K562 (cell line): ENCODE measurements around the gene SP140L. TPM values are rescaled to one million over a fixed set of nuclear protein-coding genes. Genes with fewer than 3 reads are reported as not detected.
A peak's percentile ranks its signal among the peaks of the same experiment; 100 is the strongest.

Source experiments
- ATAC-seq: fragments of 200-7000 bp; cut with Tn5 transposase; 3 replicates; pipeline ENCODE4 v1.9.1; 2020; ENCODE audit warnings: moderate library complexity
- BruUV-seq: library from RNA; stranded (reverse); fragments of 400-500 nt; replicated peaks from 2 replicates; lab custom pipeline; 2021; lab: Mats Ljungman, UMichigan
- CTCF ChIA-PET: fragments of 300-600 bp; formaldehyde crosslinking; extraction: SDS; loops from one replicate; lab custom pipeline; 2021; ENCODE audit warnings: low intra/inter-chr PET ratio; lab: Yijun Ruan, JAX
- POLR2A ChIA-PET: fragments of 300-600, 350-650 bp; sonication (Branson Sonifier 250); formaldehyde crosslinking; extraction: SDS; loops from one replicate; lab custom pipeline; 2021; ENCODE audit warnings: antibody characterized with exemption, inconsistent platforms; lab: Yijun Ruan, JAX
- DNase-seq, 4 experiments: peaks; one replicate each; pipeline versions ENCODE4 v3.0.0 to v3.0.0-alpha.2; 2011 to 2018; ENCODE audit warnings: low spot score in 3 of 4, mixed read lengths in 3 of 4; ENCODE audit errors: extremely low read depth in 1 of 4
- FAIRE-seq: peaks from 2 replicates; lab custom pipeline; 2011; peaks lifted over from hg19 to GRCh38; lab: Jason Lieb, UNC
- H2AFZ ChIP-seq: 2 replicates; pipeline ENCODE4 v1.6.0; 2011; ENCODE audit warnings: low read depth, low read length, control low read depth, inconsistent platforms
- H3K27ac ChIP-seq: fragments of 200-600 bp; 3 replicates; pipeline ENCODE4 v1.8.0; 2011; ENCODE audit warnings: low read depth, mild to moderate bottlenecking, control low read depth, inconsistent platforms, low read length, moderate library complexity, mixed read lengths; ENCODE audit errors: extremely low read depth
- H3K27me3 ChIP-seq, 2 experiments: fragments of 300-600 bp in 1 of 2; 2 replicates in 1 of 2; 3 replicates in 1 of 2; pipeline versions ENCODE4 v1.6.0 to v1.8.0; 2011; ENCODE audit warnings: inconsistent platforms in 2 of 2, low read length in 2 of 2, mild to moderate bottlenecking in 1 of 2, mixed read lengths in 1 of 2, moderate library complexity in 1 of 2; ENCODE audit not compliant: control insufficient read depth in 2 of 2, insufficient read depth in 2 of 2
- H3K36me3 ChIP-seq: fragments of 300-600 bp; 3 replicates; pipeline ENCODE4 v1.8.0; 2011; ENCODE audit warnings: mild to moderate bottlenecking, low read length, inconsistent platforms; ENCODE audit not compliant: control insufficient read depth, insufficient read depth
- H3K4me1 ChIP-seq, 2 experiments: fragments of 200-600 bp in 1 of 2; replicated peaks in 1 of 2; 2 replicates in 1 of 2; 3 replicates in 1 of 2; pipeline versions ENCODE4 v1.5.1 to v1.8.0; 2011; ENCODE audit warnings: inconsistent platforms in 2 of 2, low read length in 2 of 2, mild to moderate bottlenecking in 1 of 2, mixed read lengths in 1 of 2, moderate library complexity in 1 of 2; ENCODE audit not compliant: control insufficient read depth in 2 of 2, insufficient read depth in 2 of 2
- H3K4me2 ChIP-seq: 2 replicates; pipeline ENCODE4 v1.6.1; 2011; ENCODE audit warnings: low read length, control low read depth, inconsistent platforms, mixed read lengths; ENCODE audit not compliant: insufficient read depth
- H3K4me3 ChIP-seq: fragments of 200-600 bp; sonication (generic), shearing (Covaris generic); 2 replicates; pipeline ENCODE4 v1.5.1; 2016; ENCODE audit warnings: control low read depth, inconsistent platforms
- H3K79me2 ChIP-seq: fragments of 200-600 bp; 3 replicates; pipeline ENCODE4 v1.8.0; 2011; ENCODE audit warnings: low read length, inconsistent platforms; ENCODE audit not compliant: control insufficient read depth, insufficient read depth
- H3K9ac ChIP-seq, 2 experiments: 2 replicates each; pipeline versions ENCODE4 v1.6.0 to v1.6.1; 2011; ENCODE audit warnings: low read depth in 2 of 2, low read length in 2 of 2, control low read depth in 1 of 2, inconsistent platforms in 1 of 2, mild to moderate bottlenecking in 1 of 2, mixed read lengths in 1 of 2; ENCODE audit not compliant: insufficient read depth in 1 of 2
- H3K9me1 ChIP-seq: one replicate; pipeline ENCODE4 v1.6.0; 2011; ENCODE audit warnings: inconsistent platforms, mild to moderate bottlenecking, low read length, moderate library complexity; ENCODE audit not compliant: control insufficient read depth, insufficient read depth
- H3K9me3 ChIP-seq: replicated peaks from 2 replicates; pipeline ENCODE4 v1.5.1; 2011; ENCODE audit warnings: low read depth, low read length, inconsistent platforms; ENCODE audit not compliant: control insufficient read depth, insufficient read depth
- H4K20me1 ChIP-seq: replicated peaks from 2 replicates; pipeline ENCODE4 v1.6.1; 2011; ENCODE audit warnings: low read length, inconsistent platforms, mixed read lengths; ENCODE audit not compliant: control insufficient read depth, insufficient read depth
- BMI1 ChIP-seq: fragments of 150-350 bp; IDR thresholded peaks from 2 replicates; pipeline ENCODE4 v1.6.1; 2014; ENCODE audit warnings: low read length
- CC2D1A ChIP-seq: fragments of 450-650 bp; IDR thresholded peaks from 2 replicates; pipeline ENCODE4 v1.6.1; 2017; ENCODE audit warnings: mild to moderate bottlenecking
- YY1 ChIP-seq, 3 experiments: IDR thresholded peaks; 2 replicates each; pipeline ENCODE4 v1.6.1; 2011; ENCODE audit warnings: low read length in 2 of 3, mild to moderate bottlenecking in 2 of 3, moderate library complexity in 2 of 3, borderline replicate concordance in 1 of 3, control low read depth in 1 of 3, low read depth in 1 of 3; ENCODE audit not compliant: insufficient read depth in 3 of 3, insufficient replicate concordance in 2 of 3, control insufficient read depth in 1 of 3, insufficient read length in 1 of 3; ENCODE audit errors: extremely low read depth in 1 of 3
- WGBS: fragments of 100-300 bp; shearing (Covaris generic); methylation state at CpG from one replicate; pipeline ENCODE4 v1.1.6; 2016; ENCODE audit warnings: low coverage, mixed read lengths; ENCODE audit not compliant: insufficient coverage; ENCODE audit errors: missing lambda C conversion rate; 5-methylcytosine and 5-hydroxymethylcytosine counted together
- in situ Hi-C: fragments of 300-500 bp; cut with MboI; formaldehyde crosslinking; loops from 4 replicates; pipeline ENCODE4 v1.15.0; 2018; ENCODE audit warnings: inconsistent platforms, mixed read lengths
- intact Hi-C: fragments of 100-400 bp; cut with micrococcal nuclease; formaldehyde crosslinking; loops from 2 replicates; pipeline ENCODE4 v1.14.2; 2022
- polyA plus RNA-seq, 8 experiments: library from polyadenylated mRNA; depleted of rRNA in 4 of 8; stranded (reverse) in 5 of 8; unstranded in 3 of 8; fragments of >200 nt; fragmentation: Nextera tagmentation in 2 of 8; fragmentation: Illumina TruSeq in 1 of 8; extraction: Ambion mirVana in 2 of 8; extraction: Trizol in 1 of 8; gene quantifications; 2 replicates each; pipeline versions ENCODE4 v1.2.1 to v1.2.3, GENCODE V29; 2011 to 2014; ENCODE audit warnings: inconsistent platforms in 1 of 8, missing spikeins in 1 of 8
- total RNA-seq, 7 experiments: library from RNA; depleted of rRNA in 6 of 7; stranded (reverse); fragments of >200 nt in 6 of 7; fragmentation: Illumina TruSeq in 2 of 7; extraction: Trizol in 2 of 7; gene quantifications; 2 replicates each; pipeline versions ENCODE4 v1.2.1 to v1.2.3, GENCODE V29; 2011 to 2021; ENCODE audit warnings: low replicate concordance in 1 of 7
- TF ChIP-seq, protein P1 (sequence below): fragments of 450-650 bp; formaldehyde crosslinking; IDR thresholded peaks from 2 replicates; pipeline ENCODE4 v1.4.0; 2022; ENCODE audit warnings: missing genetic modification characterization
- TF ChIP-seq, protein P2 (sequence below): fragments of 450-650 bp; IDR thresholded peaks from 2 replicates; pipeline ENCODE4 v1.6.1; 2016; ENCODE audit warnings: low read depth
- TF ChIP-seq, protein P3 (sequence below): sonication (generic); formaldehyde crosslinking; IDR thresholded peaks from 2 replicates; pipeline ENCODE4 v1.8.0; 2022; ENCODE audit warnings: missing genetic modification reagents, mild to moderate bottlenecking, moderate library complexity, borderline replicate concordance

Gene SP140L
- total and polyA plus RNA-seq, 9 of the 15 experiments (the other 6 are each of a cell fraction or from before 2014, with no cell fraction given): 4.0 to 15.5 (median 11.3) TPM

DNA sequence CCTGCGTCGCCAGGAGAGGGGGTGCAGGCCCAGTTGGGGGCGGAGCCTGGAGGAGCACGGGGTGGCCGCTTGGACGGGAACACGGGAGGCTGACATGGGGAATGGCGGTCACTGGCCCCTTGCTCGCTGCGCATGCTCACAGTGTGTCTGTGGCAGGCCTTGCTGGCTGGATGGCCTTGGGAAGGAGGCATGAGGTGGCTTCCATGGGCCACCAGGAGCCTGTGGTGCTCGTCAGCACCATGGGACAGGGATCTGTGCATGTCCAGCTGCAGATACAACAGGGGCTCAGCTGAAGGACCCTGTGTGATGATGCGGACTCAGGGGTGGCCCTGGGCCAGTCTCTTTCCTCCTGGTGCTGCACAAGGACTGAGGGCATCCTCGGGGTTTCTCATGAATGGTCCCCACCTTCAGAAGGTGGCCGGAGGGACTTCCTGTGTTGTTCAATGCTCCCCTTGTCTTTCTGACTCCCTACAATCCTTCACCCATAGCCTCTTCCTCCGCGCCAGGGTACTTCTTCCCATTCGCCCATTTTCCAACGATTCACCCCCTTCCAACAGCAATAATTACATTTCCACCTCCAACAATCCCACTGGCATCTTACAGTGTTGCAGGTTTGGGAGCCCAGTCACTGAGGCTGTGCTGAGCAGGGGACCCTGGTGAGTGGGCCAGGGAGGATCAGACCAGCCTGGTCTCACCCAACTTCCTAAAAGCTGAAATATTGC is 3.4 kb upstream of the SP140L start:
- Histone ChIP-seq H3K4me1 (peaks cover 0 to 16% of the 10 kb centered on the region in 2 experiments; a peak in 3 of 5 replicates), H3K27me3 (no peaks in the 10 kb centered on the region), H3K79me2 (peaks cover 7% of the 10 kb centered on the region; the same call in 2 of the 3 replicates), H3K9ac (peak overlapping the region in 1 of 2 experiments; percentile 79; a peak in 1 of 4 replicates), H3K36me3 (no peaks in the 10 kb centered on the region), H3K27ac (no peak overlapping the region), H2AFZ (peak overlapping the region; percentile 95), H3K4me3 (no peak overlapping the region), H3K9me3 (peaks cover 5% of the 10 kb centered on the region), H4K20me1 (no peaks in the 10 kb centered on the region), H3K9me1 (no peaks in the 10 kb centered on the region), H3K4me2 (peak overlapping the region; percentile 55; the same call in 1 of the 2 replicates)
- POLR2A ChIA-PET: no interaction called here
- FAIRE-seq (no peak), DNase-seq (peak; percentile 69 to 86 (median 86)), ATAC-seq (peak; percentile 85)
- intact Hi-C loops: loop anchor here (10.0 kb wide), 1 partner anchor 291 kb away; no protein-coding TSS in a partner anchor
- BruUV-seq: no TSS peak
- in situ Hi-C loops: no loop called here
- 33% methylated on average over 15 of the region's 18 CpGs for WGBS
- CTCF ChIA-PET: no interaction called here
- TF ChIP-seq BMI1 (no peak), CC2D1A (peak; percentile 44; the same call in 1 of the 2 replicates), YY1 (IDR thresholded peaks at IDR 0.05; ENCODE audit: borderline replicate concordance in 1 of 3, control insufficient read depth in 1 of 3, extremely low read depth in 1 of 3, insufficient read depth in 3 of 3, insufficient read length in 1 of 3, insufficient replicate concordance in 2 of 3, low read depth in 1 of 3, low read length in 2 of 3) (peak in 2 of 3 experiments; percentile 66 to 77)
- TF ChIP-seq, protein P1, sequence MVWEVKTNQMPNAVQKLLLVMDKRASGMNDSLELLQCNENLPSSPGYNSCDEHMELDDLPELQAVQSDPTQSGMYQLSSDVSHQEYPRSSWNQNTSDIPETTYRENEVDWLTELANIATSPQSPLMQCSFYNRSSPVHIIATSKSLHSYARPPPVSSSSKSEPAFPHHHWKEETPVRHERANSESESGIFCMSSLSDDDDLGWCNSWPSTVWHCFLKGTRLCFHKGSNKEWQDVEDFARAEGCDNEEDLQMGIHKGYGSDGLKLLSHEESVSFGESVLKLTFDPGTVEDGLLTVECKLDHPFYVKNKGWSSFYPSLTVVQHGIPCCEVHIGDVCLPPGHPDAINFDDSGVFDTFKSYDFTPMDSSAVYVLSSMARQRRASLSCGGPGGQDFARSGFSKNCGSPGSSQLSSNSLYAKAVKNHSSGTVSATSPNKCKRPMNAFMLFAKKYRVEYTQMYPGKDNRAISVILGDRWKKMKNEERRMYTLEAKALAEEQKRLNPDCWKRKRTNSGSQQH (CRISPR knock-in tag): no peak
- TF ChIP-seq, protein P2, sequence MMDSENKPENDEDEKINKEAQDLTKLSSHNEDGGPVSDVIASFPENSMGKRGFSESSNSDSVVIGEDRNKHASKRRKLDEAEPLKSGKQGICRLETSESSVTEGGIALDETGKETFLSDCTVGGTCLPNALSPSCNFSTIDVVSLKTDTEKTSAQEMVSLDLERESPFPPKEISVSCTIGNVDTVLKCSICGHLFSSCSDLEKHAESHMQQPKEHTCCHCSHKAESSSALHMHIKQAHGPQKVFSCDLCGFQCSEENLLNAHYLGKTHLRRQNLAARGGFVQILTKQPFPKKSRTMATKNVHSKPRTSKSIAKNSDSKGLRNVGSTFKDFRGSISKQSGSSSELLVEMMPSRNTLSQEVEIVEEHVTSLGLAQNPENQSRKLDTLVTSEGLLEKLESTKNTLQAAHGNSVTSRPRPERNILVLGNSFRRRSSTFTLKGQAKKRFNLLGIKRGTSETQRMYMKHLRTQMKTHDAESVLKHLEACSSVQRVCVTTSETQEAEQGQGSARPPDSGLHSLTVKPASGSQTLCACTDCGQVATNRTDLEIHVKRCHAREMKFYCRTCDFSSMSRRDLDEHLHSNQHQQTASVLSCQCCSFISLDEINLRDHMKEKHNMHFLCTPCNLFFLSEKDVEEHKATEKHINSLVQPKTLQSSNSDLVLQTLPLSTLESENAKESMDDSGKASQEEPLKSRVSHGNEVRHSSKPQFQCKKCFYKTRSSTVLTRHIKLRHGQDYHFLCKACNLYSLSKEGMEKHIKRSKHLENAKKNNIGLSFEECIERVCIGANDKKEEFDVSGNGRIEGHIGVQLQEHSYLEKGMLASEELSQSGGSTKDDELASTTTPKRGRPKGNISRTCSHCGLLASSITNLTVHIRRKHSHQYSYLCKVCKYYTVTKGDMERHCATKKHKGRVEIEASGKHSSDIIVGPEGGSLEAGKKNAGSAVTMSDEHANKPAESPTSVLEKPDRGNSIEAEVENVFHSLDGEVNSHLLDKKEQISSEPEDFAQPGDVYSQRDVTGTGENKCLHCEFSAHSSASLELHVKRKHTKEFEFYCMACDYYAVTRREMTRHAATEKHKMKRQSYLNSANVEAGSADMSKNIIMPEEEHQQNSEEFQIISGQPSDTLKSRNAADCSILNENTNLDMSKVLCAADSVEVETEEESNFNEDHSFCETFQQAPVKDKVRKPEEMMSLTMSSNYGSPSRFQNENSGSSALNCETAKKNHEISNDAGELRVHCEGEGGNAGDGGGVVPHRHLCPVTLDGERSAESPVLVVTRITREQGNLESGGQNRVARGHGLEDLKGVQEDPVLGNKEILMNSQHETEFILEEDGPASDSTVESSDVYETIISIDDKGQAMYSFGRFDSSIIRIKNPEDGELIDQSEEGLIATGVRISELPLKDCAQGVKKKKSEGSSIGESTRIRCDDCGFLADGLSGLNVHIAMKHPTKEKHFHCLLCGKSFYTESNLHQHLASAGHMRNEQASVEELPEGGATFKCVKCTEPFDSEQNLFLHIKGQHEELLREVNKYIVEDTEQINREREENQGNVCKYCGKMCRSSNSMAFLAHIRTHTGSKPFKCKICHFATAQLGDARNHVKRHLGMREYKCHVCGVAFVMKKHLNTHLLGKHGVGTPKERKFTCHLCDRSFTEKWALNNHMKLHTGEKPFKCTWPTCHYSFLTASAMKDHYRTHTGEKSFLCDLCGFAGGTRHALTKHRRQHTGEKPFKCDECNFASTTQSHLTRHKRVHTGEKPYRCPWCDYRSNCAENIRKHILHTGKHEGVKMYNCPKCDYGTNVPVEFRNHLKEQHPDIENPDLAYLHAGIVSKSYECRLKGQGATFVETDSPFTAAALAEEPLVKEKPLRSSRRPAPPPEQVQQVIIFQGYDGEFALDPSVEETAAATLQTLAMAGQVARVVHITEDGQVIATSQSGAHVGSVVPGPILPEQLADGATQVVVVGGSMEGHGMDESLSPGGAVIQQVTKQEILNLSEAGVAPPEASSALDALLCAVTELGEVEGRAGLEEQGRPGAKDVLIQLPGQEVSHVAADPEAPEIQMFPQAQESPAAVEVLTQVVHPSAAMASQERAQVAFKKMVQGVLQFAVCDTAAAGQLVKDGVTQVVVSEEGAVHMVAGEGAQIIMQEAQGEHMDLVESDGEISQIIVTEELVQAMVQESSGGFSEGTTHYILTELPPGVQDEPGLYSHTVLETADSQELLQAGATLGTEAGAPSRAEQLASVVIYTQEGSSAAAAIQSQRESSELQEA: 0 out of 2 replicates have a peak, but pooled peaks have one; percentile 41
- TF ChIP-seq, protein P3, sequence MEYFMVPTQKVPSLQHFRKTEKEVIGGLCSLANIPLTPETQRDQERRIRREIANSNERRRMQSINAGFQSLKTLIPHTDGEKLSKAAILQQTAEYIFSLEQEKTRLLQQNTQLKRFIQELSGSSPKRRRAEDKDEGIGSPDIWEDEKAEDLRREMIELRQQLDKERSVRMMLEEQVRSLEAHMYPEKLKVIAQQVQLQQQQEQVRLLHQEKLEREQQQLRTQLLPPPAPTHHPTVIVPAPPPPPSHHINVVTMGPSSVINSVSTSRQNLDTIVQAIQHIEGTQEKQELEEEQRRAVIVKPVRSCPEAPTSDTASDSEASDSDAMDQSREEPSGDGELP (CRISPR knock-in tag): peak; percentile 37; the same call in 1 of the 2 replicates
